Panc1 (cell line): Measurements from ENCODE around the gene HUNK. TPM values are rescaled to one million over a fixed set of nuclear protein-coding genes. Genes with fewer than 3 reads are reported as not detected.

Source experiments
- ATAC-seq: fragments of 200-7000 bp; cut with Tn5 transposase; 2 replicates; pipeline ENCODE4 v1.9.1; 2020; ENCODE audit warnings: mild to moderate bottlenecking, moderate library complexity
- BruUV-seq: library from RNA; stranded (reverse); fragments of 400-500 nt; replicated peaks from 2 replicates; lab custom pipeline; 2021; lab: Mats Ljungman, UMichigan
- CTCF ChIA-PET: fragments of 300-600 bp; sonication (Branson Sonifier 250); formaldehyde crosslinking; loops from one replicate; lab custom pipeline; 2022; ENCODE audit warnings: antibody characterized with exemption; lab: Charles Lee
- POLR2A ChIA-PET: fragments of 300-600 bp; sonication (Branson Sonifier 250); formaldehyde crosslinking; loops from one replicate; lab custom pipeline; 2022; ENCODE audit warnings: antibody characterized with exemption; lab: Charles Lee
- DNase-seq: peaks from one replicate; pipeline ENCODE4 v3.0.0-alpha.2; 2010; ENCODE audit warnings: low read depth, low spot score
- H3K27ac ChIP-seq: 2 replicates; pipeline ENCODE4 v1.5.1; 2011; ENCODE audit warnings: mild to moderate bottlenecking, low read length, inconsistent platforms
- H3K27me3 ChIP-seq: fragments of 200-500 bp; sonication (Bioruptor generic); 2 replicates; pipeline ENCODE4 v1.6.0; 2014; ENCODE audit warnings: low read length, inconsistent platforms; ENCODE audit not compliant: control insufficient read depth, insufficient read depth
- H3K36me3 ChIP-seq: fragments of 200-500 bp; sonication (Bioruptor generic); 2 replicates; pipeline ENCODE4 v1.5.1; 2014; ENCODE audit warnings: inconsistent platforms, mild to moderate bottlenecking, low read length, moderate library complexity; ENCODE audit not compliant: control insufficient read depth, insufficient read depth
- H3K4me1 ChIP-seq: 2 replicates; pipeline ENCODE4 v1.5.1; 2011; ENCODE audit warnings: inconsistent platforms, mild to moderate bottlenecking, low read length, moderate library complexity; ENCODE audit not compliant: control insufficient read depth, insufficient read depth
- H3K4me3 ChIP-seq, 2 experiments: 2 replicates each; pipeline ENCODE4 v1.5.1; 2011 to 2012; ENCODE audit warnings: low read depth in 2 of 2, low read length in 2 of 2, mild to moderate bottlenecking in 2 of 2, inconsistent platforms in 1 of 2, moderate library complexity in 1 of 2
- H3K9me3 ChIP-seq: fragments of 200-500 bp; sonication (Bioruptor generic); 2 replicates; pipeline ENCODE4 v1.5.1; 2014; ENCODE audit warnings: low read depth, mild to moderate bottlenecking, inconsistent platforms, low read length, moderate library complexity; ENCODE audit not compliant: control insufficient read depth, insufficient read depth
- POLR2AphosphoS5 ChIP-seq: IDR thresholded peaks from 2 replicates; pipeline ENCODE4 v1.6.1; 2012; ENCODE audit warnings: mild to moderate bottlenecking, low read depth, low read length, moderate library complexity
- REST ChIP-seq, 2 experiments: IDR thresholded peaks; 2 replicates each; pipeline ENCODE4 v1.6.1; 2011 to 2012; ENCODE audit warnings: low read depth in 2 of 2, control low read depth in 1 of 2, low read length in 1 of 2, mild to moderate bottlenecking in 1 of 2, moderate library complexity in 1 of 2; ENCODE audit not compliant: insufficient read depth in 1 of 2
- SIN3A ChIP-seq: IDR thresholded peaks from 2 replicates; pipeline ENCODE4 v1.6.1; 2012; ENCODE audit warnings: low read depth, mild to moderate bottlenecking, low read length, moderate library complexity, borderline replicate concordance; ENCODE audit not compliant: insufficient read depth
- TCF7L2 ChIP-seq: IDR thresholded peaks from 2 replicates; pipeline ENCODE4 v1.6.1; 2011; ENCODE audit warnings: mild to moderate bottlenecking, low read depth, low read length, inconsistent platforms
- in situ Hi-C: cut with HindIII; loops from 2 replicates; pipeline ENCODE4 v1.10.0; 2016; ENCODE audit warnings: low sequenced_read_pairs, low pct_unique_long_range_greater_than_20kb
- intact Hi-C: fragments of 100-400 bp; cut with micrococcal nuclease; formaldehyde crosslinking; loops from one replicate; pipeline ENCODE4 v1.10.0; 2022; ENCODE audit not compliant: unreplicated experiment
- total RNA-seq: library from RNA; stranded (reverse); gene quantifications from one replicate; pipeline ENCODE4 v1.2.1, GENCODE V29; 2021; ENCODE audit not compliant: unreplicated experiment
- TF ChIP-seq, protein P1 (sequence below): fragments of 450-650 bp; IDR thresholded peaks from 2 replicates; pipeline ENCODE4 v1.5.1; 2017; ENCODE audit warnings: mild to moderate bottlenecking

The HUNK gene
- total RNA-seq, 1 experiment from 2014 or later: 0.05 TPM

GRCh38 chr21:31945141-31945540 is 72.3 kb downstream of the HUNK start:
- TF ChIP-seq POLR2AphosphoS5: no peak
- TF ChIP-seq, protein P1, sequence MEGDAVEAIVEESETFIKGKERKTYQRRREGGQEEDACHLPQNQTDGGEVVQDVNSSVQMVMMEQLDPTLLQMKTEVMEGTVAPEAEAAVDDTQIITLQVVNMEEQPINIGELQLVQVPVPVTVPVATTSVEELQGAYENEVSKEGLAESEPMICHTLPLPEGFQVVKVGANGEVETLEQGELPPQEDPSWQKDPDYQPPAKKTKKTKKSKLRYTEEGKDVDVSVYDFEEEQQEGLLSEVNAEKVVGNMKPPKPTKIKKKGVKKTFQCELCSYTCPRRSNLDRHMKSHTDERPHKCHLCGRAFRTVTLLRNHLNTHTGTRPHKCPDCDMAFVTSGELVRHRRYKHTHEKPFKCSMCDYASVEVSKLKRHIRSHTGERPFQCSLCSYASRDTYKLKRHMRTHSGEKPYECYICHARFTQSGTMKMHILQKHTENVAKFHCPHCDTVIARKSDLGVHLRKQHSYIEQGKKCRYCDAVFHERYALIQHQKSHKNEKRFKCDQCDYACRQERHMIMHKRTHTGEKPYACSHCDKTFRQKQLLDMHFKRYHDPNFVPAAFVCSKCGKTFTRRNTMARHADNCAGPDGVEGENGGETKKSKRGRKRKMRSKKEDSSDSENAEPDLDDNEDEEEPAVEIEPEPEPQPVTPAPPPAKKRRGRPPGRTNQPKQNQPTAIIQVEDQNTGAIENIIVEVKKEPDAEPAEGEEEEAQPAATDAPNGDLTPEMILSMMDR: no peak
- TF ChIP-seq SIN3A: no peak
- no peak for TF ChIP-seq TCF7L2
- TF ChIP-seq REST (IDR thresholded peaks at IDR 0.05; ENCODE audit: insufficient read depth in 1 of 2, low read depth in 2 of 2, low read length in 1 of 2): no peak
- H3K27ac ChIP-seq: no peak overlapping the region
- no peaks in the 10 kb centered on the region for H3K4me1 ChIP-seq
- DNase-seq (no peak), ATAC-seq (no peak)
- BruUV-seq: no TSS peak
- H3K36me3 ChIP-seq: no peaks in the 10 kb centered on the region
- in situ Hi-C loops: no loop called here
- H3K4me3 ChIP-seq: no peak overlapping the region
- H3K9me3 ChIP-seq: no peaks in the 10 kb centered on the region
- H3K27me3 ChIP-seq: peaks cover 2% of the 10 kb centered on the region; the same call in 1 of the 2 replicates
- intact Hi-C loops: no loop called here
- ChIA-PET CTCF (no interaction called here), POLR2A (no interaction called here)

GRCh38 chr21:31945546-31945945 is 72.7 kb downstream of the HUNK start:
- DNase-seq: no peak
- in situ Hi-C loops: no loop called here
- H3K36me3 ChIP-seq: no peaks in the 10 kb centered on the region
- ChIA-PET POLR2A (no interaction called here), CTCF (no interaction called here)
- peaks cover 2% of the 10 kb centered on the region; the same call in 1 of the 2 replicates for H3K27me3 ChIP-seq
- H3K4me3 ChIP-seq: no peak overlapping the region
- no peaks in the 10 kb centered on the region for H3K9me3 ChIP-seq
- no TSS peak for BruUV-seq
- ATAC-seq: no peak
- TF ChIP-seq, protein P1: no peak
- TF ChIP-seq TCF7L2: no peak
- no peak for TF ChIP-seq SIN3A
- TF ChIP-seq REST (IDR thresholded peaks at IDR 0.05; ENCODE audit: insufficient read depth in 1 of 2, low read depth in 2 of 2, low read length in 1 of 2): no peak
- no peak for TF ChIP-seq POLR2AphosphoS5
- H3K4me1 ChIP-seq: no peaks in the 10 kb centered on the region
- intact Hi-C loops: no loop called here
- no peak overlapping the region for H3K27ac ChIP-seq
